Skeletal muscle tissue (tissue), 4 donors: ENCODE measurements around the gene ZSWIM3. TPM values are rescaled to one million over a fixed set of nuclear protein-coding genes. Genes with fewer than 3 reads are reported as not detected.

Experiments
- H3K27ac ChIP-seq: one replicate; pipeline ENCODE4 v1.7.0; 2013; ENCODE audit warnings: mild to moderate bottlenecking, low read depth, low read length, inconsistent platforms
- H3K27me3 ChIP-seq, 3 donors: one replicate each; pipeline ENCODE4 v1.7.0; 2013; ENCODE audit warnings: low read length in 3 of 3; ENCODE audit not compliant: control insufficient read depth in 3 of 3, insufficient read depth in 3 of 3
- H3K36me3 ChIP-seq, 3 donors: one replicate each; pipeline ENCODE4 v1.7.0; 2013; ENCODE audit warnings: low read length in 3 of 3; ENCODE audit not compliant: control insufficient read depth in 3 of 3, insufficient read depth in 3 of 3
- H3K4me1 ChIP-seq, 3 donors: one replicate each; pipeline ENCODE4 v1.7.0; 2013; ENCODE audit warnings: low read length in 3 of 3, mild to moderate bottlenecking in 3 of 3; ENCODE audit not compliant: control insufficient read depth in 3 of 3, insufficient read depth in 3 of 3
- H3K4me3 ChIP-seq, 3 donors: one replicate each; pipeline ENCODE4 v1.7.0; 2013; ENCODE audit warnings: low read length in 3 of 3
- H3K9ac ChIP-seq, 3 donors: one replicate each; pipeline ENCODE4 v1.7.0; 2013; ENCODE audit warnings: low read length in 3 of 3, mild to moderate bottlenecking in 3 of 3, moderate library complexity in 2 of 3, low read depth in 1 of 3
- H3K9me3 ChIP-seq, 3 donors: one replicate each; pipeline ENCODE4 v1.7.0; 2013; ENCODE audit warnings: low read length in 3 of 3; ENCODE audit not compliant: control insufficient read depth in 3 of 3
- total RNA-seq: library from RNA; depleted of rRNA; stranded (reverse); fragments of >200 nt; gene quantifications from one replicate; pipeline ENCODE4 v1.2.3, GENCODE V29; 2014
- donor health status: Osteomylitis.

Gene ZSWIM3
- total RNA-seq, 1 donor from 2014 or later, result 7.8 TPM

DNA sequence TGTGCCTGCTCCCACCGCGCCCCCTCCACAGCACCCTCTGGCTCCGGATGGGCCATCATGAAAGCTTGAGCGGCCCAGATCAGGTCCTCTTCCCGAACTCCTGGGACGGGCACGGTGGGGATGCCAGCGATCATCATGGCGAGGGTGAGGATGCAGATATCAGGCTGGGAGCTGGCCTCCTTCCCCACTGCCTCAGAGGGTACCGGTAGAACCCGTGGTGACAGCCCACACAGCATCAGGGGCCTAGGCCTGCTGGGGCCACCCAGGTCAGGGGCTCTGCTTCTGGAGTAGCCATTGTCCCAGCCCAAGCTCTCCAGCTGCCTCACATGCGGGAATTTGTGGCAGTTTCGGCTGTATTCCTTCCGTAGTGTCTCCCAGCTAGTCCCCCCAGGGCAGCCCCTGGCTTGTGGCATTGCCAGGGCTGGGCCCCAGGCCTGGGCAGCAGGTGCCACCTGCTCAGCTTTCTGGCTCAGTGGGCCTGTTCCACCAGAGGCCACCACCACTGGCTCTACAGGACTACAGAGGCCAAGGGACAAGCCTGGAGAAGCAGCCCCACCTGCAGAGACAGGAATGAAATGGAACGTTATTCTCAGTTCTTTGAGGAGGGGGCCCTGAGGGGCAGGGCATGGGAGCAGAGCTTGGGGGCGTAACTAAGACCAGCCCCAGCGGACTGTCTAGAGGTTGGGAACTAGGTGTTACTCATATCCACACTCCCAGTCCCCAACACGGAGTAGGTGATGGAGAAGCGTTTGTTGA lies 29.4 kb downstream of the ZSWIM3 start:
- Histone ChIP-seq H3K9me3 (no peaks in the 10 kb centered on the region), H3K27ac (no peak overlapping the region), H3K4me3 (no peak overlapping the region), H3K27me3 (no peaks in the 10 kb centered on the region), H3K4me1 (peaks cover 36 to 56% (median 43%) of the 10 kb centered on the region in 3 donors), H3K36me3 (peaks cover 27 to 39% (median 35%) of the 10 kb centered on the region in 3 donors), H3K9ac (no peak overlapping the region)

DNA sequence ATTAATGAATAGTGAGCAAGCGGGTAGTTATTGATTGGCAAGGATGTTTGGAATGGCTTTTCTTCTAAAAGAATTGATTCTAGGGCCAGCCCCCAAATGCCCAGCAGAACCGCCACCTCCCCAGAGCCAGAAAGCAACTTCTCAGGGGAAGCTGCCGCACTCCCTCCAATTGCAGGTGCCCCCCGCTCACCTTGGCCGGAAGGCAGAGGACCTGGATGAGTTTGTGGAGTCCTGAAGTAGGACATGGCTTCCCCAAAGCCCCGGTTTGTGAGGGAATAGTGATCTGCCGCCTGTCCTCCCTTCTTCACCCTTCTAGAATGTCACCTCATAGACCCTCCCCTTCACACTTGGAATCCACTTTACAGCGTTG lies 29.9 kb downstream of the ZSWIM3 start, which contains the start of gene SPATA25:
SPATA25 (minus strand) TSS at position 277 of the 370 bp plus-strand sequence; CDS start at position 245, 32 bp downstream.
- peaks cover 38 to 61% (median 48%) of the 10 kb centered on the region in 3 donors for H3K4me1 ChIP-seq
- H3K27ac ChIP-seq, result no peak within 1 kb of the TSS
- peaks cover 27 to 39% (median 38%) of the 10 kb centered on the region in 3 donors for H3K36me3 ChIP-seq
- H3K9me3 ChIP-seq, result no peaks in the 10 kb centered on the region
- no peaks in the 10 kb centered on the region for H3K27me3 ChIP-seq
- no peak within 1 kb of the TSS for H3K4me3 ChIP-seq
- H3K9ac ChIP-seq, result peak within 1 kb of the TSS in 2 of 3 donors; percentile 13 to 60

DNA sequence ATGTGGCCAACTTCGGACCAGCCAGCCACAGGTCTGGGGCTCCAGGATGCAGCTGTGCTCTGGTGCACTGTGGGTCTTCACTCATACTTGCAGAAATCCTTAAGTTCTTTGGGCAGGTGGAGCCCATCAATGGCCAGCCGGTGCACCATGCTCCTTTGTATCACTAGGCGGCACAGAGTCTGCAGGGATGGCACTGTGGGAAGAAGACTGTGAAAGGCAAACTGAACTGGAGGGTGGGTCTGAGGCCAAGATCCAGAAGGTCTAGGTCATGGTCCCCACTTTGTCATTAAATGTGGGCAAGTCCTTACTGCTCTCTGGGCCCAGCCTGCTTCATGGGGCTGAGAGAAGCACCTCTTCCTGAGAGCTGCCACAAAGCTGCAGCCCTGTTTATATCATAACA lies 31.3 kb downstream of the ZSWIM3 start:
- Histone ChIP-seq H3K4me3 (peak overlapping the region in 2 of 3 donors; percentile 4 to 45), H3K27ac (no peak overlapping the region), H3K9me3 (no peaks in the 10 kb centered on the region), H3K9ac (peak overlapping the region in 2 of 3 donors; percentile 13 to 60), H3K36me3 (peaks cover 27 to 38% (median 33%) of the 10 kb centered on the region in 3 donors), H3K4me1 (peaks cover 40 to 60% (median 47%) of the 10 kb centered on the region in 3 donors), H3K27me3 (no peaks in the 10 kb centered on the region)

DNA sequence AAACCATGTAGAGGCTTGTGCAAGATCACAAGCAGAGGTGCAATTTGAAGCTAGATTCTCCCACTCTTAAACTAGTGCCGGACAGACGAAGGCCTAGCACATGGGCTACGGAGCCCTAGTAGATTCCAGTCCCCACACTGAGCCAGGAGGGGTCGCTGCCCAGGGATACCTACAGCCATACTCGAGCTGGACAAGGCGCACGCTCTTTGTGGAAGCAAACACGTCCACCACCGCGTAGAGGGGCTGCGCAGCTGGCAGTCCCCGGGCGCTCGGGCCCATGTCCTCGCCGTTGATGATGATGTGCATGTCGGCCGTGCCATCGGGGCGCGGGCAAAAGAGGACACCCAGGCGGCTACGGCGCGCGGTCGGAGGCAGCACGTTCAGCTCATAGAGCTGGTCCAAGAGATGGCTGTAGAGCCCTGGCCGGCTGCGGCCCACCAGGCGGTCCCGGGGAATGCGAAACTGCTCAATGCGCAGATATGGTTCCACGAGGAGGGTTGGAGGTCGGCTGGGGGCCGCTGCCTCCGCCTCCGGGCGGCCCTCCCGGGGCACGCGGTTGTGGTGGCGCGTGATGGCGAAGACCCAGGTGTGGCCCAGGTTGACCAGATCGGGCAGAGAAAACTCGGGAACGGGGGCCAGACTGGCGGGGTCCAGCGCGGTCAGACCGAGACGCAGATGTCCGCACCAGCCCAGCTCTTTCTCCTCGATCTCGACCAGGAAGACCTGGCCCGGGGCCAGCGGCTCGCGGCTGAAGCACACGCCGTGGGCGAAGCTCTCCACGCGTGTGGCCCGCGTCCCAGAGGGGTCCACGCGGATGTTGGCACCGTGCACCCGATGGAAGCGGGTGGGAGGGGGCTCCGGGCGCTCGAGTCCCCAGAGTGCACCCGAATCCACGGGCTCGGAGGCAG lies 32.9 kb downstream of the ZSWIM3 start:
- Histone ChIP-seq H3K4me1 (peaks cover 36 to 51% (median 46%) of the 10 kb centered on the region in 3 donors), H3K4me3 (peak overlapping the region; percentile 75 to 92 (median 90)), H3K36me3 (peaks cover 40 to 49% (median 45%) of the 10 kb centered on the region in 3 donors), H3K9me3 (no peaks in the 10 kb centered on the region), H3K27ac (peak overlapping the region; percentile 87), H3K9ac (peak overlapping the region; percentile 86 to 94 (median 89)), H3K27me3 (no peaks in the 10 kb centered on the region)

DNA sequence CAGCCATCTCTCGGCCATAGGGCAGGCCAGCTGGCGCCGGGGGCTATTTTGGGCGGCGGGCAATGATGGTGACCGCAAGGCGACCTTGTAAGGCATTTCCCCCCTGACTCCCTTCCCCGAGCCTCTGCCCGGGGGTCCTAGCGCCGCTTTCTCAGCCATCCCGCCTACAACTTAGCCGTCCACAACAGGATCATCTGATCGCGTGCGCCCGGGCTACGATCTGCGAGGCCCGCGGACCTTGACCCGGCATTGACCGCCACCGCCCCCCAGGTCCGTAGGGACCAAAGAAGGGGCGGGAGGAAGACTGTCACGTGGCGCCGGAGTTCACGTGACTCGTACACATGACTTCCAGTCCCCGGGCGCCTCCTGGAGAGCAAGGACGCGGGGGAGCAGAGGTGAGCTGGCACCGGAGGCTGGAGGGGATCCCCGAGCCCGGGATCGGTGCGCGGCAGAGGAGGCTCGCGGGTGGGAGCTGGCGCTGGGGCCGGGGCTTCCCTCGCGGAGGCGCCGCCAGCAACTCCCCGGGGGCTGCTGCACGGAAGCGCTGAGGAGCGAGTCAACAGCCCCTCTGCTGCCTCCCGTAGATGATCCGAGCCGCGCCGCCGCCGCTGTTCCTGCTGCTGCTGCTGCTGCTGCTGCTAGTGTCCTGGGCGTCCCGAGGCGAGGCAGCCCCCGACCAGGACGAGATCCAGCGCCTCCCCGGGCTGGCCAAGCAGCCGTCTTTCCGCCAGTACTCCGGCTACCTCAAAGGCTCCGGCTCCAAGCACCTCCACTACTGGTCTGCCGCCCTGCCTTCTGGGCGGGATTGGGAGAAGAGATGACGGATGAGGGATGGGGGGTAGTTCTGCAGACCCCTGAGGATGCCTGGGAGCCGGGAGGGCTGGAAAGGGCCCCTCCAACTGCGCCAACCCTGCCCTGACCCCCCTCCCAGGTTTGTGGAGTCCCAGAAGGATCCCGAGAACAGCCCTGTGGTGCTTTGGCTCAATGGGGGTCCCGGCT lies 33.9 kb downstream of the ZSWIM3 start, which contains the start of the genes CTSA and NEURL2:
CTSA (plus strand) TSS at position 351 of the 999 bp plus-strand sequence; CDS start at position 585, 234 bp downstream.
NEURL2 (minus strand) TSS at position 224 of the 999 bp plus-strand sequence; CDS start at position 7, 217 bp downstream.
- peak within 1 kb of the TSS; percentile 75 to 92 (median 90) for H3K4me3 ChIP-seq
- peak within 1 kb of the TSS; percentile 87 for H3K27ac ChIP-seq
- H3K4me1 ChIP-seq, result peaks cover 36 to 51% (median 46%) of the 10 kb centered on the region in 3 donors
- H3K36me3 ChIP-seq, result peaks cover 43 to 55% (median 49%) of the 10 kb centered on the region in 3 donors
- no peaks in the 10 kb centered on the region for H3K27me3 ChIP-seq
- peak within 1 kb of the TSS; percentile 86 to 94 (median 89) for H3K9ac ChIP-seq
- no peaks in the 10 kb centered on the region for H3K9me3 ChIP-seq

DNA sequence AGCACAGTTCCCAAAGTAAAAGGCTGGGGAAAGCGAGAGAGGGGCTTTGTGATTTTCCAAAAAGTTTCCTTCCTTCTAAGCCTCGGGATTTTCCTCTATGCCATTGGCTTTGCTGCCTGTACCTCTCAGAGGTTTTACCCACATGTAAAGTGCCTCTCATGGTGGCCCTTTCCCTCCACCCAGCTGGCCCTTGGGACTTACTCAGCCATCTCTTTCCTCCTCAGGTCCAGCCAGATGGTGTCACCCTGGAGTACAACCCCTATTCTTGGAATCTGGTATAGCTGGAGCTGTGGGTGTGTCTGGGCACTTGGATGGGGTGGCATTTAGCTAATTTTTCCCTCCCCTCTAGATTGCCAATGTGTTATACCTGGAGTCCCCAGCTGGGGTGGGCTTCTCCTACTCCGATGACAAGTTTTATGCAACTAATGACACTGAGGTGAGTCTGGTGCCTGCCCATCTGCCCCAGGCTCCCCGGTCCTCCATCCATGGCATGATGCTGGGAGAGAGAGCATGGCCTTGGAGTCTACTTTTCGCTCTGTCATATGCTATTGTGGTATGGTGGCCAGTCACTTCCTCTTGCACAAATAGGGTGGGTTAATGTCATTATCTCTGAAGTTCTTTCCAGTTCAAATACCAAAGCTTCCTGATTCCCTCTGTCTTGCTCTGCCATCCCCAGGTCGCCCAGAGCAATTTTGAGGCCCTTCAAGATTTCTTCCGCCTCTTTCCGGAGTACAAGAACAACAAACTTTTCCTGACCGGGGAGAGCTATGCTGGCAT lies 34.8 kb downstream of the ZSWIM3 start:
- H3K27me3 ChIP-seq, result no peaks in the 10 kb centered on the region
- peak overlapping the region; percentile 75 to 92 (median 90) for H3K4me3 ChIP-seq
- H3K4me1 ChIP-seq, result peaks cover 36 to 46% (median 42%) of the 10 kb centered on the region in 3 donors
- peak overlapping the region; percentile 87 for H3K27ac ChIP-seq
- H3K9ac ChIP-seq, result peak overlapping the region; percentile 86 to 94 (median 89)
- peaks cover 47 to 55% (median 51%) of the 10 kb centered on the region in 3 donors for H3K36me3 ChIP-seq
- H3K9me3 ChIP-seq, result no peaks in the 10 kb centered on the region

DNA sequence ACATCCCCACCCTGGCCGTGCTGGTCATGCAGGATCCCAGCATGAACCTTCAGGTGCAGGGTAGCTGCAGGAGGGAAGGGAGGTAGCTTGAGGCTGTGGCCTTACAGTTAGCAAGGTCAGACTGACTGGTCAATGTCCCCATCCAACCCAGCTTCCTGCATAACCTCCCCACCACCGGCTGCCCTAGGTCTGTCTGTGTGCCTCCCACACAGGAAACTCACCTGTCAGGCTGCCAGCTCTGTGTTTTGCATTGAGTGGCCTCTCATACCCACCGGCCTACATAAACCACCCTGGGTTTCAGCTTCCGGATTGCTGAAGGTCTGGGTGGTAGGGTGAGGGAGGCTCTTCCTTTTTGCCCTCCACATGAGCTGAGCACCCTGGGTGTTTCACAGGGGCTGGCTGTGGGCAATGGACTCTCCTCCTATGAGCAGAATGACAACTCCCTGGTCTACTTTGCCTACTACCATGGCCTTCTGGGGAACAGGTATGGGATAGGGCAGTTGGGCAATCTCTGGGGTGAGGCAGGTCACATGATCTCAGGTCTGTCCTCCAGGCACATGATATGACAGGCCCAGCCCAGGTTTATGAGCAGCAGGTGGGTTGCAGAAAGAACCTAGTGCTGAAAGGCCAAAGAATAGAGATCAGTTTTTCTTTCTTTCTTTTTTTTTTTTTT lies 35.5 kb downstream of the ZSWIM3 start:
- no peak overlapping the region for H3K9ac ChIP-seq
- H3K27ac ChIP-seq, result no peak overlapping the region
- H3K36me3 ChIP-seq, result peaks cover 51 to 55% (median 51%) of the 10 kb centered on the region in 3 donors
- peaks cover 36 to 46% (median 38%) of the 10 kb centered on the region in 3 donors for H3K4me1 ChIP-seq
- H3K9me3 ChIP-seq, result no peaks in the 10 kb centered on the region
- no peak overlapping the region for H3K4me3 ChIP-seq
- H3K27me3 ChIP-seq, result no peaks in the 10 kb centered on the region

DNA sequence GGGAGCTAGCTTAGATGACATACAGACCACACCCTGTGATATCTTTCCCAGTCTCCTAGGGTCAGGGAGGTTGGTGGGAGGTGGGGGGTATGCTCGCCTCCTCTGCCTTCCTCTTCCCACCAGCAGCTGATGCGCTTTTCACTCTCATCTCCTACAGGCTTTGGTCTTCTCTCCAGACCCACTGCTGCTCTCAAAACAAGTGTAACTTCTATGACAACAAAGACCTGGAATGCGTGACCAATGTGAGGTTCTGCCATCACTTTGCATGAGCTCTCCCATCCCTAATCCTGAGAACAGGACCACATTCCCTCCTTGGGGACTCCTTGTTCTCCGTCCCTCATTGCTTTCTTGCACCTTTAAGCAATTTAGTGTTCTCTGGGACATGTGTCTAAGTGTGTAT lies 36.4 kb downstream of the ZSWIM3 start:
- H3K27ac ChIP-seq, result no peak overlapping the region
- H3K27me3 ChIP-seq, result no peaks in the 10 kb centered on the region
- H3K9ac ChIP-seq, result no peak overlapping the region
- H3K4me1 ChIP-seq, result peaks cover 31 to 40% (median 34%) of the 10 kb centered on the region in 3 donors
- no peaks in the 10 kb centered on the region for H3K9me3 ChIP-seq
- H3K36me3 ChIP-seq, result peaks cover 52 to 57% (median 54%) of the 10 kb centered on the region in 3 donors
- H3K4me3 ChIP-seq, result no peak overlapping the region
